HepG2 (cell line): ENCODE measurements around the gene PPP1R15A. TPM values are rescaled to one million over a fixed set of nuclear protein-coding genes. Genes with fewer than 3 reads are reported as not detected.

Source experiments
- ATRX ChIP-seq: sonication (generic); formaldehyde crosslinking; IDR thresholded peaks from 2 replicates; pipeline ENCODE4 v1.4.0; 2020; ENCODE audit warnings: missing genetic modification reagents, borderline replicate concordance
- CREB1 ChIP-seq, 2 experiments: fragments of 450-650 bp in 1 of 2; IDR thresholded peaks; 2 replicates each; pipeline ENCODE4 v1.6.1; 2016 to 2017; ENCODE audit warnings: control low read depth in 1 of 2, mild to moderate bottlenecking in 1 of 2, missing compliant biosample characterization in 1 of 2, missing genetic modification characterization in 1 of 2
- NFIB ChIP-seq: sonication (generic); formaldehyde crosslinking; IDR thresholded peaks from 2 replicates; pipeline ENCODE4 v1.9.0; 2021; ENCODE audit warnings: missing genetic modification reagents, mild to moderate bottlenecking, borderline replicate concordance
- NFYC ChIP-seq: IDR thresholded peaks from 2 replicates; pipeline ENCODE4 v1.6.1; 2016; ENCODE audit warnings: missing genetic modification reagents, missing compliant biosample characterization
- ONECUT2 ChIP-seq: sonication (generic); formaldehyde crosslinking; IDR thresholded peaks from 2 replicates; pipeline ENCODE4 v1.4.0; 2020; ENCODE audit warnings: missing genetic modification reagents
- PHF21A ChIP-seq: sonication (generic); formaldehyde crosslinking; IDR thresholded peaks from 2 replicates; pipeline ENCODE4 v1.5.0; 2020; ENCODE audit warnings: mild to moderate bottlenecking, missing genetic modification reagents
- PTBP1 ChIP-seq: fragments of 200-400 bp; formaldehyde crosslinking; IDR thresholded peaks from 2 replicates; pipeline ENCODE4 v1.6.1; 2018; ENCODE audit warnings: low read length, low read depth; ENCODE audit not compliant: poor library complexity, severe bottlenecking
- SP2 ChIP-seq: sonication (generic); formaldehyde crosslinking; IDR thresholded peaks from 2 replicates; pipeline ENCODE4 v1.5.1; 2020; ENCODE audit warnings: mild to moderate bottlenecking, missing genetic modification reagents
- U2AF1 ChIP-seq: fragments of 200-400 bp; formaldehyde crosslinking; optimal IDR thresholded peaks from 2 replicates; pipeline ENCODE3; 2017; ENCODE audit warnings: mild to moderate bottlenecking, low read depth, low read length
- ZFP41 ChIP-seq: sonication (generic); formaldehyde crosslinking; IDR thresholded peaks from 2 replicates; pipeline ENCODE4 v1.4.0; 2020; ENCODE audit warnings: mild to moderate bottlenecking, missing genetic modification reagents, borderline replicate concordance
- ZNF235 ChIP-seq: sonication (generic); formaldehyde crosslinking; IDR thresholded peaks from 2 replicates; pipeline ENCODE4 v1.8.1; 2023; ENCODE audit warnings: mild to moderate bottlenecking, missing genetic modification reagents, borderline replicate concordance
- ZNF274 ChIP-seq: sonication (generic); formaldehyde crosslinking; IDR thresholded peaks from 2 replicates; pipeline ENCODE4 v1.5.1; 2020; ENCODE audit warnings: mild to moderate bottlenecking, missing genetic modification reagents
- polyA plus RNA-seq, 8 experiments: library from polyadenylated mRNA; depleted of rRNA in 3 of 8; stranded (reverse) in 7 of 8; unstranded in 1 of 8; fragments of >200 nt; fragmentation: Illumina TruSeq in 4 of 8; extraction: Trizol in 4 of 8; gene quantifications; 2 replicates each; pipeline versions ENCODE4 v1.2.1 to v1.2.3, GENCODE V29; 2011 to 2016; ENCODE audit warnings: low read depth in 4 of 8, missing spikeins in 1 of 8, mixed read lengths in 1 of 8; ENCODE audit not compliant: insufficient read depth in 1 of 8
- total RNA-seq, 5 experiments: library from RNA; depleted of rRNA; stranded (reverse); fragments of >200 nt; fragmentation: Illumina TruSeq; extraction: Trizol; gene quantifications; 2 replicates each; pipeline ENCODE4 v1.2.3, GENCODE V29; 2016; ENCODE audit warnings: low read depth in 1 of 5
- TF ChIP-seq, protein P1 (sequence below), 2 experiments: fragments of 450-650 bp in 1 of 2; sonication (generic) in 1 of 2; formaldehyde crosslinking in 1 of 2; IDR thresholded peaks; 2 replicates each; pipeline versions ENCODE4 v1.6.1 to v1.8.0; 2016 to 2022; ENCODE audit warnings: antibody characterized with exemption in 1 of 2, mild to moderate bottlenecking in 1 of 2, missing genetic modification reagents in 1 of 2
- TF ChIP-seq, protein P2 (sequence below): sonication (generic); formaldehyde crosslinking; IDR thresholded peaks from 2 replicates; pipeline ENCODE4 v1.4.0; 2020; ENCODE audit warnings: mild to moderate bottlenecking, missing genetic modification reagents
- TF ChIP-seq, protein P3 (sequence below): sonication (generic); formaldehyde crosslinking; IDR thresholded peaks from 2 replicates; pipeline ENCODE4 v1.4.0; 2020; ENCODE audit warnings: missing genetic modification reagents, mild to moderate bottlenecking, borderline replicate concordance

PPP1R15A gene
- total and polyA plus RNA-seq, 2 of the 13 experiments (the other 11 are each of a cell fraction or from before 2014, with no cell fraction given), result 15.6 to 18.5 TPM

DNA sequence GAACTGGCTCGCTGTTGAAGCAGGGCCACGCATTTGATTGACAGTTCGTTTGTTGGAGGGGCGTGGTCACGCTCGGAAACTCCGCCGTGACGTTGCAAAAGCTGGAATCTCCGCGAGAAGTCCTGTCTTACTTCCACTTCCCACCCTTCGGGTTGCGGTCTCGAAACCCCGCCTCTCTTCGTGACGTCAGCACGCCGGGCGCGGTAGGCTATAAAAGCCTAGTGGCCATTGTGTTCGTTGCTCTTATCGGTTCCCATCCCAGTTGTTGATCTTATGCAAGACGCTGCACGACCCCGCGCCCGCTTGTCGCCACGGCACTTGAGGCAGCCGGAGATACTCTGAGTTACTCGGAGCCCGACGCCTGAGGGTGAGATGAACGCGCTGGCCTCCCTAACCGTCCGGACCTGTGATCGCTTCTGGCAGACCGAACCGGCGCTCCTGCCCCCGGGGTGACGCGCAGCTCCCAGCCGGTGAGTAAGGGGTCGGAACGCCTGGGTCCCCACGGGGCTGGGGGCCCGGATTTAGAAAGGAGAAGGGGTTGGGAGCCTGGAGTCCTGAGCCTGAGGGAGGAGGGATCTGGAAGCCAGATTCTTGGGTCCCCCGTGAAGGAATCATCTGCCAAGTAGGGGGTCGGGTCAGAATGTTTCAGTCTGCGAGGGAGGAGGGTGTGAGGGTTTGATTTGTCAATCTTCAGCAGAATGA is at the start of gene PPP1R15A (continued):
- TF ChIP-seq, protein P1, sequence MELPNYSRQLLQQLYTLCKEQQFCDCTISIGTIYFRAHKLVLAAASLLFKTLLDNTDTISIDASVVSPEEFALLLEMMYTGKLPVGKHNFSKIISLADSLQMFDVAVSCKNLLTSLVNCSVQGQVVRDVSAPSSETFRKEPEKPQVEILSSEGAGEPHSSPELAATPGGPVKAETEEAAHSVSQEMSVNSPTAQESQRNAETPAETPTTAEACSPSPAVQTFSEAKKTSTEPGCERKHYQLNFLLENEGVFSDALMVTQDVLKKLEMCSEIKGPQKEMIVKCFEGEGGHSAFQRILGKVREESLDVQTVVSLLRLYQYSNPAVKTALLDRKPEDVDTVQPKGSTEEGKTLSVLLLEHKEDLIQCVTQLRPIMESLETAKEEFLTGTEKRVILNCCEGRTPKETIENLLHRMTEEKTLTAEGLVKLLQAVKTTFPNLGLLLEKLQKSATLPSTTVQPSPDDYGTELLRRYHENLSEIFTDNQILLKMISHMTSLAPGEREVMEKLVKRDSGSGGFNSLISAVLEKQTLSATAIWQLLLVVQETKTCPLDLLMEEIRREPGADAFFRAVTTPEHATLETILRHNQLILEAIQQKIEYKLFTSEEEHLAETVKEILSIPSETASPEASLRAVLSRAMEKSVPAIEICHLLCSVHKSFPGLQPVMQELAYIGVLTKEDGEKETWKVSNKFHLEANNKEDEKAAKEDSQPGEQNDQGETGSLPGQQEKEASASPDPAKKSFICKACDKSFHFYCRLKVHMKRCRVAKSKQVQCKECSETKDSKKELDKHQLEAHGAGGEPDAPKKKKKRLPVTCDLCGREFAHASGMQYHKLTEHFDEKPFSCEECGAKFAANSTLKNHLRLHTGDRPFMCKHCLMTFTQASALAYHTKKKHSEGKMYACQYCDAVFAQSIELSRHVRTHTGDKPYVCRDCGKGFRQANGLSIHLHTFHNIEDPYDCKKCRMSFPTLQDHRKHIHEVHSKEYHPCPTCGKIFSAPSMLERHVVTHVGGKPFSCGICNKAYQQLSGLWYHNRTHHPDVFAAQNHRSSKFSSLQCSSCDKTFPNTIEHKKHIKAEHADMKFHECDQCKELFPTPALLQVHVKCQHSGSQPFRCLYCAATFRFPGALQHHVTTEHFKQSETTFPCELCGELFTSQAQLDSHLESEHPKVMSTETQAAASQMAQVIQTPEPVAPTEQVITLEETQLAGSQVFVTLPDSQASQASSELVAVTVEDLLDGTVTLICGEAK (IDR thresholded peaks at IDR 0.05), result no peak
- TF ChIP-seq, protein P1 (CRISPR knock-in tag; IDR thresholded peaks at IDR 0.05), result peak; percentile 59; the same call in 1 of the 2 replicates
- TF ChIP-seq ZFP41 (CRISPR knock-in tag), result no peak; the same call in 1 of the 2 replicates
- TF ChIP-seq ONECUT2 (CRISPR knock-in tag), result no peak
- TF ChIP-seq, protein P2, sequence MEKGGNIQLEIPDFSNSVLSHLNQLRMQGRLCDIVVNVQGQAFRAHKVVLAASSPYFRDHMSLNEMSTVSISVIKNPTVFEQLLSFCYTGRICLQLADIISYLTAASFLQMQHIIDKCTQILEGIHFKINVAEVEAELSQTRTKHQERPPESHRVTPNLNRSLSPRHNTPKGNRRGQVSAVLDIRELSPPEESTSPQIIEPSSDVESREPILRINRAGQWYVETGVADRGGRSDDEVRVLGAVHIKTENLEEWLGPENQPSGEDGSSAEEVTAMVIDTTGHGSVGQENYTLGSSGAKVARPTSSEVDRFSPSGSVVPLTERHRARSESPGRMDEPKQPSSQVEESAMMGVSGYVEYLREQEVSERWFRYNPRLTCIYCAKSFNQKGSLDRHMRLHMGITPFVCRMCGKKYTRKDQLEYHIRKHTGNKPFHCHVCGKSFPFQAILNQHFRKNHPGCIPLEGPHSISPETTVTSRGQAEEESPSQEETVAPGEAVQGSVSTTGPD (CRISPR knock-in tag), result no peak
- TF ChIP-seq CREB1 (IDR thresholded peaks at IDR 0.05), result peak; percentile 100
- peak; percentile 96 for TF ChIP-seq CREB1 (CRISPR knock-in tag; IDR thresholded peaks at IDR 0.05)
- TF ChIP-seq NFIB, result no peak
- TF ChIP-seq NFYC (CRISPR knock-in tag), result no peak
- peak; percentile 81; the same call in 1 of the 2 replicates for TF ChIP-seq ZNF274 (CRISPR knock-in tag)
- TF ChIP-seq ATRX, result no peak
- TF ChIP-seq, protein P3, sequence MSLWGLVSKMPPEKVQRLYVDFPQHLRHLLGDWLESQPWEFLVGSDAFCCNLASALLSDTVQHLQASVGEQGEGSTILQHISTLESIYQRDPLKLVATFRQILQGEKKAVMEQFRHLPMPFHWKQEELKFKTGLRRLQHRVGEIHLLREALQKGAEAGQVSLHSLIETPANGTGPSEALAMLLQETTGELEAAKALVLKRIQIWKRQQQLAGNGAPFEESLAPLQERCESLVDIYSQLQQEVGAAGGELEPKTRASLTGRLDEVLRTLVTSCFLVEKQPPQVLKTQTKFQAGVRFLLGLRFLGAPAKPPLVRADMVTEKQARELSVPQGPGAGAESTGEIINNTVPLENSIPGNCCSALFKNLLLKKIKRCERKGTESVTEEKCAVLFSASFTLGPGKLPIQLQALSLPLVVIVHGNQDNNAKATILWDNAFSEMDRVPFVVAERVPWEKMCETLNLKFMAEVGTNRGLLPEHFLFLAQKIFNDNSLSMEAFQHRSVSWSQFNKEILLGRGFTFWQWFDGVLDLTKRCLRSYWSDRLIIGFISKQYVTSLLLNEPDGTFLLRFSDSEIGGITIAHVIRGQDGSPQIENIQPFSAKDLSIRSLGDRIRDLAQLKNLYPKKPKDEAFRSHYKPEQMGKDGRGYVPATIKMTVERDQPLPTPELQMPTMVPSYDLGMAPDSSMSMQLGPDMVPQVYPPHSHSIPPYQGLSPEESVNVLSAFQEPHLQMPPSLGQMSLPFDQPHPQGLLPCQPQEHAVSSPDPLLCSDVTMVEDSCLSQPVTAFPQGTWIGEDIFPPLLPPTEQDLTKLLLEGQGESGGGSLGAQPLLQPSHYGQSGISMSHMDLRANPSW, result peak; percentile 46; the same call in 1 of the 2 replicates
- TF ChIP-seq U2AF1, result peak; percentile 77
- no peak for TF ChIP-seq PTBP1
- TF ChIP-seq SP2 (CRISPR knock-in tag), result no peak; the same call in 1 of the 2 replicates
- TF ChIP-seq ZNF235 (CRISPR knock-in tag), result no peak
- no peak for TF ChIP-seq PHF21A (CRISPR knock-in tag)
